Central memory CD4-positive, alpha-beta T cell (primary cell): ENCODE data around the gene ARHGAP31.
"Not testable (repeated sequence)": the region's sequence is repeated elsewhere in the genome, so short reads cannot be mapped to it uniquely, and the experiment has no call there.

Experiments used
- DNase-seq: peaks from one replicate; pipeline ENCODE4 v3.0.0; 2022

ARHGAP31 gene

DNA sequence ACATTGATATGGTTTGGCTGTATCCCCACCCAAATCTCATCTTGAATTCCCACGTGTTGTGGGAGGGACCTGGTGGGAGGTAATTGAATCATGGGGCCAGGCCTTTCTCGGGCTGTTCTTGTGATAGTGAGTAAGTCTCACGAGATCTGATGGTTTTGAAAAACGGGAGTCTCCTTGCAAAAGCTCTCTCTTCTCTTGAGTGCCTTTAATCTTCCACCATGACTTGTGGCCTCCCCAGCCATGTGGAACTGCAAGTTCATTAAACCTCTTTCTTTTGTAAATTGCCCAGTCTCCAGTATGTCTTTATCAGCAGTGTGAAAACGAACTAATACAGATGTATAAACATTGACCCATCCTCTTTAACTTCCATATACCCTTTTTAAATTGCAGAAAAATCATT lies 26.6 kb downstream of the ARHGAP31 start:
- DNase-seq = not testable (repeated sequence)

DNA sequence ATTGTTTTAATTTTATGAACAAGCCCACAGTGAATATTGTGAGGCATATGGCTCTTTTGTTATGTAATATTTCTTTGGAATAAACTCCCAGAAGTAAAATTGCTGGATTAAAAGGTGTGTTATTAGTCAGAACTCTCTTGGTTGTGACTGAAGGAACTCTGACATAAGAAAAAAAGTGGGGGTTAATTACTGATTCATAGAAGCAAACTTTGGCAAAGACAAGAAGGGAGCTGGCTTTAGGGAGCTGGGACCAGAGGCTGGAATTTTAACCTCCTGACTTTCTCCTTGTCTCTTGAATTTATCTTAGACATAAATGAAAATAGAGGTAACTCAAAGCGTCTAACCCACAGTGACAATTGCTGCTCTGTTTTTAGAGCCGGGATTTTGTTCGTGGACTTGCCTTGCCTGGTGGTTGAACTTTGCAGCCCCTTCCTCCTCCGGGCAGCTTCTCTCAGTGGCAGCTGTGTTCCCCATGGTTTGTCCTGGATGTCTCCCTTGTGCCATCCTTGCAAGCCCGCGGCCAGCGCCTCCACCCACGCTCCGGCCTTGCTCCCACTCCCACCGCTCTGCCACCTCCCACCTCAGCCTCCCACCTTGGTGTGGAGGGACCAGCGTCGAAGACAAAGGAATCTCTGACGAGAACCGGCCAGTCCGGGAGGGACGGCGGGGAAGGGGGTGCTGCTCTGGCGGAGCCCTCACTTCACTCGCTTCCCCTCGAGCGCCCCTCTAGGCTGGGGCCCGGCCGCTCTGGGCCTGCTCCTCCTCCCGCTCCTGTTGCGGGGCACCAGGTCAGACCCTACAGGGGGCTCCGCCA lies 28.0 kb downstream of the ARHGAP31 start:
- peak; percentile 2 for DNase-seq

DNA sequence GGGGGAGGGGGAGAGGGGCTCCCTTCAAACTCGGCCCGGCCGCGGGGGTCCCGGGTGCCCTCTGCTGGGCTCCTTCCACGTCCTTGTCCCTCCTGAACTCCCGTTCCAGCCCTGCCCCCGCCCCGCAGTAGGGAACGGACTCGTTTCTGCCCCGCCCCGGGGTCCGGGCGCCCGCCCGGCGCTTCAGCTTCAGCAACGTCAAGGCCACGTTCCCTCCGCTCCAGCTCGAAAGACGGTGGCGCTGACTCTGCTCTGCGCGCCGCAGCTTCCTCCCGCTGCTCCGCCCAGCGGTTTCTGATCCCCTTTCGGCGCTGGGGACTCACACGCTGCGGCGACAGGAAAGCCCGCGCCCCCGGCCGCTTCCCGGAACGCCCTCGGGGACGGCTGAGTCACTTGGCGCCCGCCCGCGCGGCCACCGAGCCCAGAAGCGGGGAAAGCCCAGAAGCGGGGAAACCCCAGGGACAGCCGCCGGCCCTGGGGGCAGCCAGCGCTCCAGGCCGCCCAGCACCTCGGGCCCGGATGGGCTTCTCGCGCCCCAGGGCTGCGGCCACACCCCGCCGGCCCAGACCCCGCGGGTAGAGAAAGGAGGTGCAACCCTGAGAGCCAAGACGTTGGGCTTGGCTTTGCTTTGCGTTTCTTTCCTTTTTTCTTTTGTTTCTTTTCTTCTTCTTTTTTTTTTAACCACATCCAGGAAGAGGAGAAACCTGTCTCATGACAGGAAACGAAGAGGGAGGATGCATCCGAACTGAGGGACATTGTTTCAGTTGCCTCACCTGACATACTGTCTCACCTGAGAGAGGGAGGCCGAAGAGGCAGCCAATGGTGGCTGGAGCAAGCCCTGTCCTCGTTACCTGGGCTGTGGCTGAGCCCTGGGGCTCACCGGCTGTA lies 28.9 kb downstream of the ARHGAP31 start:
- peak; percentile 90 for DNase-seq

DNA sequence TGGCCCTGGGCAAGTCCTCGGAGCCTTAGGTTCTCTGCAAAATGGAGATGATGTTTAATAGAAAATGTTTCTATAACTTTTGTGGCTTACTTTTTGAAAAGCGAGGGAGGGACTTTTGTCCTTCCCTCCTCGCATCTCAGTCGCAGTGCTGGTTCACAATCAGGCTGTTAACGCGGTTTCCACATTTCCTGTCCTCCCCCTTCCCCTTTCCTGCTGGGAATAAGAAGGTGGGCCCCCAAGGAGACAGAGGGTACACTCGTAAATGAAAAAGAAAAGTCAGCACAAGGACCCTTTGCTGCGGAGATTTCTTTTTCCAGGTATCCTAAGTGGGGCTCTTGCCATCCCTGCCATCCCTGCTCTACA lies 29.5 kb downstream of the ARHGAP31 start:
- DNase-seq = no peak

DNA sequence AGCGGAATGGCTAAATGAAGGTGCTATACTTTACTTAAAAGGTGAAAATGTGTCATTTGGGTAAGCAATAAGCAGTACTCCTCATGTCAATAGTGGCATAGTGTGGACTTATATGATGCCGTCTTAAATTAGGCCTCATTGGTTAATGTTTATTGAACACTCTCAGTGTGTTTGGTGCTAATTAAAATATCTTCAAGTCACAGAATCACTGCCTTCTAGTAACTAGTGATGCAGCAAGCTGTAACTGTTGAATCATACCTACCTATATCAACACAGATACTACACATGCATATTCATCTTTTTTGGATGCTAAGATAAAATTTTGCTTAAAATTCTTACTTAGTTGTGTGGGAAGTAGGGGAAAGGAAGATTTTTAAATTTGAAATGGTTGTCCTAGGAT lies 30.7 kb downstream of the ARHGAP31 start:
- DNase-seq = no peak

DNA sequence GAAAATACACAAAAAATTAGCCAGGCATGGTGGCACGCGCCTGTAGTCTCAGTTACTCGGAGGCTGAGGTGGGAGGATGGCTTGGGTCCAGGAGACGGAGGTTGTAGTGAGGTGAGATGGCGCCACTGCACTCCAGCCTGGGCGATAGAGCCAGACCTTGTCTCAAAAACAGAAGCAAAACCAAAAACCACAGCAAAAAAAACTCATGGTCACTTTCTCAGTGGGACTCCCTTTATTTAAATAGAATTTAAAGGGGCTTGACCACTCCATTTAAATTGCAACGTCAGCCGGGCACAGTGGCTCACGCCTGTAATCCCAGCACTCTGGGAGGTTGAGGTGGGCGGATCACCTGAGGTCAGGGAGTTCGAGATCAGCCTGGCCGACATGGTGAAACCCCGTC lies 32.8 kb downstream of the ARHGAP31 start:
- no peak for DNase-seq

DNA sequence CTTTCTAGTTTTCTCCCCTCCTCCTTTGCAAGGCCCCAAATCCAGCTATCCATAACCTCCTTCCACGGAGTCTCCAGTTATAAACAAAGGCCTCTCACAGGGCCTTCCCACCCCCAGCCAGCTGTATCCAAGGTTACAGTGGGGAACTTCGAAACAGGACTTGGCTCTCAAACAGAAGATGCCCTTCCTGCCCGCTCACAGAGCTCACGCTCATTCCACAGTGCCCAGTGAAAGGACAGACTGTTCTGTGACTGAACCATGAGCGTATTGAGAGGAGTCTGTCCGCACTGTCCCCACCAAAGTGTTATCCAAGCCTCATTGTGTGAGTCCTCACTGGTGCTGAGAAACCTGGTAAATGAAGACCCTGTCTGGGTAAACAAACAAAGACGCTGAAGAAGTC lies 35.4 kb downstream of the ARHGAP31 start:
- no peak for DNase-seq

DNA sequence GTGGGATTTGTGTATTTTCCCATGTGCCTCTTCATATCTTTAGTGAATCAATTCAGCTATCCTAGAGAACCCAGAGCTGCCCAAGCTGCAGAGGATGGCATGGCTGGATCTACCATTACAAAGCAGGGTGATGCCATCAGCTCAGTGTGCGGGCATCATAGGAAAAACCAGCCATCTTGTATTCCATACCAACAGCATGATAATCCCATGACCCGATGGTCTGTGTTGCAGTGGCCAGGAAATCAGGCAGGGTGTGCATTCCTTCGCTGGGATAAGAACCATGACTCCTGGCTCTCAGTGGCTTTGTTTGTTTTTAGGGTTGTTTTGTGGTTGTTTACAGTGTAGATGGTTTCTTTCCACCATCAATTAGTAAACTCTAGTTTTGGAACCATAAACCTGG lies 36.0 kb downstream of the ARHGAP31 start:
- no peak for DNase-seq

DNA sequence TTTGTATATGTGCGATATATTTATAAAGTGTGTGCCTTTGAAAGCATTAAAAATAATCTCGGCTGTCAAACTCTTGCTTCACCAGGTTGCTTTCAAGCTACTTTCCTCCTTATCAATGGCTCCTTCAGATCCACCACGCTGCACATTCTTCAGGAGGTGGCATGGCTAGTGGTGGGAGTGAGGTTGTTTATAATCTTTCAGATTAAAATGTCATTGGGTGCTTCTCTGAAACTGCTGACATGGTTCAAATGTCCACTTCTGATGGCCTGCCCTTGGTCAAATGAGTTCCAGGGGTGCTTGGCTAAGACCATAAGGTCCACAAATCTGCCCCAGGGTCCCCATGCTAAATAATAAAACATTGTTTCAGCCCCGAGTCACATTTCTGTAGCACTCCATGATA lies 36.7 kb downstream of the ARHGAP31 start:
- no peak for DNase-seq

DNA sequence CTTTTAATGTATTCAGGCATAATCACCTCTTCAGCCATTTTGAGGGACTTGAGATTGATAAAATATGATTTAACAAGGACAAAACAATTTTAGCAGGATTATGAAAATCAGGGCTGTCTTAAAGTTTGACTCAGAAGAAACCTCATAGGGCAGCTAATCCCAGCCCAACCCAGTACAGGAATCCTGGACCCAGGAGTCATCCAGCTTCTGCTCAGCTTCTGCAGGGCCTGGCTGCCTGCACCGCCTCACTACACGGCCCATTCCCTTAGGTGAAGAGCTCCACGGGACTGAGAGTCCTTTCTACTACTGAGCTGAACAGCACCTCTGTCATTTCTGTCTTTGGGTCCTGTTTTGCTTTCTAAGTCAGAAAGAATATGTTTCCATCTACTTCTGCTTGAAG lies 37.5 kb downstream of the ARHGAP31 start:
- DNase-seq = no peak

DNA sequence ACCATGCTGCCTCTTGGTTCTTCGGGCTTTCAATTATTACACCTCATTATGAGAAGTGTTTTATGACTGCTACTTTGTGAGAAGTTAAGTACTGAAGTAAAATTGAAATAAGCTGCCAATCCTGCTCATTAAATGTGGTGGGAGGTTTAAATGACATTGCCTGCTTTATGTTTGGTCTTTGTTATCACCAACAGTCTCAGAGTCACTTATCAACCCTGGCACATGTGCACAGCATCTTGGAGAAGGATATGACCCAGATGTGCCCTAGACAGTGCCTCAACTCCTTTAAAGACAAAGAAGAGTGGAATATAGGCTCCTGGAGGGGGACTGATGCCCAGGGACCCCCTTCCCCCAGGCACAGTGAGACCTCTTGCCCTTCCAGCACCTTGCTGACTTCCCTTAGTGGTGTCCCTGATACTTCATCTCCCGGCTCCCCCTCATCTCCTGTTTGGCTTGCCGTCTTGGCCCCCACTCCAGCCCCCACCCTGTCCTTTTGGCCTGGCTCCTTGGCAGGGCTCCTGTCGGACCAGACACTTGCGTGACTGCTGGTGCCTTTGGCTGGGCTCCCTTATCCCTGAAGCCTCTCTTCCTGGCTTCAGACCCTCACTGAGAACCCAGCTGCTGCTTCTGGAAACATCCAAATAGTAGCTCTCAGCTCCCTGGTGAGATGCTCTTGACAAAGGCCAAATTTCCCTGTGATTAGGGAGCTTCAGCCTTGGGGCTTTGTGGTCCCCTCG lies 39.8 kb downstream of the ARHGAP31 start:
- DNase-seq = no peak

DNA sequence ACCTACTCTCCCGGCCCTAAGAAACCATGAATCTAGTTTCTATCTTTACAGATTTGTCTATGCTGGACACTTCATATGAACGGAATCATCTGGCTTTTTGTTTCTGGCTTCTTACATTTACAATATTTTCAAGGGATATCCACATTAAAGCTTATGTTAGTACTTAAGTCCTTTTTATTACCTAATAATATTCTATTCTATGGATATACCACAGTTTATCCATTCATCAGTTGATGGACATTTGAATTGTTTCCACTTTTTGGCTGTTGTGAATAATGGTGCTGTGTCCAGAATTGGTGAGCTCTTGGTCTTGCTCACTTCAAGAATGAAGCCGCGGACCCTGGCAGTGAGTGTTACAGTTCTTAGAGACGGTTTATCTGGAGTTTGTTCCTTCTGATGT lies 42.6 kb downstream of the ARHGAP31 start:
- DNase-seq = no peak

DNA sequence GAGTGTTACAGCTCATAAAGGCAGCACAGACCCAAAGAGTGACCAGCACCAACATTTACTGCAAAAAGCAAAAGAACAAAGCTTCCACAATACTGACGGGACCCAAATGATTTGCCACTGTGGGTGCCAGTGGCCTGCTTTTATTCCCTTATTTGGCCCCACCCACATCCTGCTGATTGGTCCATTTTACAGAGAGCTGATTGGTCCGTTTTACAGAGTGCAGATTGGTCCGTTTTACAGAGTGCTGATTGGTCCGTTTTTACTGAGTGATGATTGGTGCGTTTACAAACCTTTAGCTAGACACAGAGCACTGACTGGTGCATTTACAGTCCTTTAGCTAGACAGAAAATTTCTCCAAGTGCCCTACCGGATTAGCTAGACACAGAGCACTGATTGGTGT lies 43.2 kb downstream of the ARHGAP31 start:
- DNase-seq = not testable (repeated sequence)

DNA sequence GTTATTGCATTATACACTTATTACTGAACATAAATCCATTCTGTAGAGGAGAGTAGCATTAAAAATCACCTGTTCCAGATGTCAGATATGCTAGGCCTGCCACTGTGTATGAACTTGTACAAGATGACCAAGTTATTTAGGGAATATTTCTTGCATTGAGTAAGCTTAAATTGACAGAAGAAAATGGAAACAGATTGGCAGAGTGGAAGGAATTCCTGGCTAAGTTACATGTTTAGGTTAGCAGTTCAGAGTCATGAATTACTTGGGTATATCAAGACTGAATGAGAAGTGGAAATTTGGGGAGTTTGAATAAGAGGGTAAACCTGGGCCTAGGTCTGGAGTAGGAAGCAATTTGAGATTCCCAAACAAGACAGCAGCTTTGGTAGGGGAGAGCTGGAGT lies 44.6 kb downstream of the ARHGAP31 start:
- DNase-seq = no peak

DNA sequence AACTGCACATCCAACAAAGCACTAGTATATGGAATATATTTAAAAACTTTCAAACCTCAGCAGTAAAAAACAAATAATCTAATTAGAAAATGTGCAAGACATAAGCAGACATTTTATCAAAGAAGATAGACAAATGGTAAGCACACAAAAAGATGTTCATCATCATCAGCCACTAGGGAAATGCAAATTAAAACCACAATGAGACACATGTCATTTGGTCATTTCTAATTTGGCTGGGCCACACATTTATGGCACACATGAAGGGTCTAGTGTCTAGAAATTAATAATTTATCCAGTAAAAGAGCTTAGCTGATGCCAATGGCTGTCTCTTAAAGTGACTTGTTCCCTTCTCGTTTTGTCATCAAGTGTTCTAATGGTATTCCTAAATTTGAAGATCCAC lies 45.8 kb downstream of the ARHGAP31 start:
- DNase-seq = no peak

DNA sequence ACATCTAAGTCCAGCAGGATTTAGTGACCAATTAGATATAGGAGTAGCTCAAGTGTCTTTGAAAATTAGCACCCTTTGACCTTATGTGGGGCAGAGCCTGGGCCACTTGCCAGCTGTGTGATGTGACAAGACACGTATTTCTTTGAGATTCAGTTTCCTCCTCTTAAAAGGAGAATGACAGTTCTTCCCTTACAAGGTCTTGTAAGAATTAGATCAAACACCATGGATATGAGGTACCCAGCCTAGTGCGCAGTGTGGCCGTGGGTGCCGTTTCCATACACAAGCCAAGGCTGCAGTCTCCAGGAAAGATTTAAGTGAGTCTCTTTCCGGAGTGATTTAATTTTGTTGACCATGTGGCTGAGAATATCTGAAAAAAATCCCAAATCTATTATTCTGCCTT lies 46.3 kb downstream of the ARHGAP31 start:
- no peak for DNase-seq

DNA sequence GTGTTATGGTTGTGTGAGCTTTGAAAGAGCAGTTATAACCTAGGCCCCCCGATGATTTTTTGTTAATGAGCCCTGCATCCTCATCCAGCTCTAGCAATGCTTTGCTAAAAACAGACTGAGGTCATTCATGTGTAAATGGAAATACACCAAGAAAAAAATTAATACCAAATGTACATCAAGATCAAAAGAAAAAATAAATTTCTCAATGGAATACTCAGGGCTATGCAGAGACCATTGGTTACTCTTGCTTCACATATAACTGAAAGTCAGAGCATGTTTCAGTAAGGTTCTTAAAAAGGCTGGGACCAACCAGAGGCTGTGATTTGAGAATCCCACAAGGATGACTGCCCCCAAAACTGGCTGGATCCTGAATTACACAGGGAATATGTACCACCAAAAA lies 48.0 kb downstream of the ARHGAP31 start:
- no peak for DNase-seq

DNA sequence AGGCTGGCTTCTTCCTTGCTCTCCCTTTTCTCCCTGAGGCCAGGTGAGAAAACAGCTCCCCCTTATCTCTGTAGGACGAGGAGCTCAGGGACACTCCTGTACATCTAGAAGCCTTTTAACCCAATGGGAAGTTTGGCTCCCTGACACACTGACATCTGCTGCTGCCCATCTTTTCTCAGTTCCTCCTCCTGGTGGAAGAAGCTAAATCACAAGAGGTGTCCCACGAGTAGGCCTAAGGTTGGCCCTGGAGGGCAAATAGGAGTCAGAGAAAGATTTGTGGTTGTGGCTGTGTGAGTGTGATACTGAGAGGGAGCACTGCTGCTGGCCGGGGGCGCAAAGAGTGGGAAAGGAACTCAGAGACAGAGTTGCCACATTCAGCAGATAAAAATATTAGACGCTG lies 49.5 kb downstream of the ARHGAP31 start:
- no peak for DNase-seq

DNA sequence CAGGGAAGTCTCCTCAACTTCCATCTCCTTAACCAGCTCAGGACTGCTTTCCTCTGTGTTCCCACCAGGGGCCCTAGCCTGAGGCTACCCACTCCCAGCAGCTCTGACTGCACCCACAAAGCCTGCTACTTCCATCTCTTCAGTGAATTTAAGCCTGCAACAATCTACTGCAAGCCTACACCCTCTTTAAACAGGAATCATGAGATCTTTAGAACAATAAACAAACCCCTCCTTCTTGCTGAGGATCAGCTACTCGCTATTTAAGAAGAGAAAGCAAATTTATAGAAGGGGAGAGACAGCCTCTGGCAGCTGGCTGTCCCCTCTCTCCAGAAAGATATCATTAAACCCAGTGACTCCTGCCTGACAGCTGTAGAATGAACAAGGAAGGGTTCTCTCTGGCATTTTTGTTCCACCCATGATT lies 51.9 kb downstream of the ARHGAP31 start:
- no peak for DNase-seq

DNA sequence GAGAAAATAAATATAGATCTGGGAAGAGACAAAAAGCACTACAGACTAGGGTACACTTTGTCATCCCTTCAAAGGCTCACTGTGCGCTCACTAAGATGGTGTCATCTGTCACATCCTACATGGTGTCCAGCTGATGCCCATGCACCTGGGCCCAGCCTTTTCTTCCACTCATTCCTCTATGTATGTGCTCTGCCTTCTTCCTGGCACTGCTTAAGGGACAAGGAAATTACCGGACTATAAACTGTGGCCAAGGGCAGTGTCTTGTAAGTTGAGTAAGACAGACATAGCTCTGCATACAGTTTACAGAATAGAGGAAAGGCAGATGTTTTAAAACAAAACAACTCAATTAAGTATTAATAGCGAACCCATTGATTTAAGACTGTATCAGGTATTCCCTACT lies 52.9 kb downstream of the ARHGAP31 start:
- no peak for DNase-seq

DNA sequence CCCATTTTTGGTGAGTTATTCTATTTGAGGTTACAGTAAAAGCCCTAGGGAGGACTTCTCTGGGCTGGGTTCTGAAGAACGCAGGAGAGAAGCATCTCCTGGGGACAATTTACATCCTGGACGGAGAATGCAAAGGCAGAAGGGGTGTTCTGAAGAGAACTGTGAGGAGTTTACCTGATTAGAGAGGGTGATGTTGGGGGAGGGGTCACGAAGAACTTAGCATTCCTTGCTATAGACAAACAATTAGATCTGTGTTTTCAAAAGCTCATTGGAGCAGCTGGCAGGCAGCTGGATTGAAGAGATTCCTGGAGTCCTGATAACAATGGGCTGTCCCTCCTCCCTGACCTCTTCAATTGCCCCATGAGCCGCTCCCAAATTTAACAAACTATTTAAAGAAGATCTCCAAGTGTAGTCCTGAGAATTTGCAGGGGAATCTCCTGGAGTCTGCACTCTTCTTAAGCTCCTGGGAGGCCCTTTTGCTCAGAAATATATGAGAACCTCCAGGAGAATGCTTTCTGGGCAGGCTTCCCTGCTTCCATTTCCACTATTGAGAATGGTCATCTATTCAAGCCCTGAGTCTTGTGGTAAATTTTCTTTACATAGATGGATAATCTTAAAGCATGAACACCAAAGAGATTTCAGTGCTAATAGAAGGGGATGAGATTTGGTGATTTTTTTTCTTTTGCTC lies 55.3 kb downstream of the ARHGAP31 start:
- DNase-seq = no peak

DNA sequence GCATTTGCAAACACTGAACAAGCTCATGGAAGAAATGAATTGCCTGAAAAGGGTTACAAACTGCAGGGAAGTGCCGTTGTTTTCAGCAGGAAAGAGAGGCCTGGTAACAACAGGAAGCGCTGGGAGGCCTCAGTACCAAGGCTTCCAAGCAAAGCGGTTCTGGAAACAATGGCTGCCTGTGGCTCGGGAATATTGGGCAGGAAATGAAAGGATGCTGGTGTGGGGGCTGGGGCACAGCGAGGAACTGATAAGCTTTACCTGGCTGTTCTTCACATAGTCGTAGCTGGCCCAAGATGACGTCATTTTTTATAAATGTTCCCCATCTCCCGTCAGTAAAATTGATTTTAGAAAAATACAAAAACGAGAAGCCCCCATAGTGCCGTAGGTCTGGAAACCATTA lies 55.9 kb downstream of the ARHGAP31 start:
- DNase-seq = no peak

DNA sequence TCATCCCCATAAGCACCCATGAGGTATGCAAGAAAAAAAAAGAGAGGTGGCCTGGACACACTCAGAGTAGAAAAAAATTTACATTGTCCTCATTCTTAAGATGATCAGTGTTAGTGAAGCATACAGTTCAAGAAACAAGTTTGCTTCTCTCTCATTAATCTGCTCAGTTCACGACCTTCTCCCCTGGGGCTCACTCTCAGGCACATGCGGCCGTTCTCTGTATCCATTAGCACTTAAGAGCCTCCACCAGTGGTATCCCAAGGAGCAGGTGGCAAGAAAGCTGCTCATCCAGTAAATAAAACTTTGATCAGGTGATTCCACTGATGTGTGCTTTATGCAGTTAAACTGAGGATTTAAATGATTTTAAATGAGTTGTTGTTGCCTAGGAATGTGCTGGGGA lies 57.4 kb downstream of the ARHGAP31 start:
- DNase-seq = no peak
